ENCODE data around the gene LRMDA.

The LRMDA gene

GRCh38 chr10:75525067-75525466 lies 93.6 kb downstream of the LRMDA start:
- Histone ChIP-seq H3K4me3 (ENCODE audit: low read length) (no peak overlapping the region), H3K27ac (ENCODE audit: low read length) (no peak overlapping the region), H3K36me3 (replicated peaks; ENCODE audit: low read depth, low read length) (no peaks in the 10 kb centered on the region), H3K4me2 (ENCODE audit: low read length) (no peak overlapping the region), H3K79me2 (ENCODE audit: low read length) (no peaks in the 10 kb centered on the region), H3K9me3 (ENCODE audit: insufficient read depth, low read length) (no peaks in the 10 kb centered on the region), H3K9ac (ENCODE audit: low read length) (no peak overlapping the region), H2AFZ (ENCODE audit: low read depth, low read length) (no peak overlapping the region), H3K4me1 (ENCODE audit: low read length) (no peaks in the 10 kb centered on the region), H3K27me3 (ENCODE audit: low read depth, low read length) (no peaks in the 10 kb centered on the region), H4K20me1 (ENCODE audit: insufficient read depth, low read length) (no peaks in the 10 kb centered on the region)
- TF ChIP-seq EZH2phosphoT487 (IDR thresholded peaks at IDR 0.05; ENCODE audit: low read depth) (no peak), CTCF (IDR thresholded peaks at IDR 0.05; ENCODE audit: low read depth, low read length) (no peak)

- Histone ChIP-seq H2AFZ (ENCODE audit: low read depth, low read length) (no peak overlapping the region), H3K36me3 (replicated peaks; ENCODE audit: low read depth, low read length) (no peaks in the 10 kb centered on the region), H3K9ac (ENCODE audit: low read length) (no peak overlapping the region), H3K27ac (ENCODE audit: low read length) (no peak overlapping the region), H3K4me2 (ENCODE audit: low read length) (no peak overlapping the region), H3K4me3 (ENCODE audit: low read length) (no peak overlapping the region), H3K27me3 (ENCODE audit: low read depth, low read length) (no peaks in the 10 kb centered on the region), H3K9me3 (ENCODE audit: insufficient read depth, low read length) (no peaks in the 10 kb centered on the region), H3K79me2 (ENCODE audit: low read length) (no peaks in the 10 kb centered on the region), H4K20me1 (ENCODE audit: insufficient read depth, low read length) (no peaks in the 10 kb centered on the region), H3K4me1 (ENCODE audit: low read length) (no peaks in the 10 kb centered on the region)
- no peak for TF ChIP-seq EZH2phosphoT487 (IDR thresholded peaks at IDR 0.05; ENCODE audit: low read depth)
Observed at GRCh38 chr10:75525646-75526045, 94.2 kb downstream of the LRMDA start.

DNA sequence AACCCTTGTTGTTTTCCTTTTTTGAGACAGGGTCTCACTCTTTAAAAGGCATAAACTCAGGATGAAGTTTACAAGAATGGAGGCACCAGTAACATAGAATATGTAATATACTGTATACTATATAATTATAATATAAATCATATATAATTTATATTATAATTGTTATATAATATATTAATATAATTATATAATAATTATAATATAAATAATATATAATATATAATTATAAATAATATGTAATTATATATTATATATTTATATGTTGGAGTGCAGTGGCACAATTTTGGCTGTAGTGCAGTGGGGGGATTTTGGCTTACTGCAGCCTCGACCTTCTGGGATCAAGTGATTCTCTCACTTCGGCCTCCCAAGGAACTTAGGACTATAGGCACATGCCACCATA lies 96.1 kb downstream of the LRMDA start:
- no peak for TF ChIP-seq CTCF (IDR thresholded peaks at IDR 0.05; ENCODE audit: low read depth, low read length)
- TF ChIP-seq EZH2phosphoT487 (IDR thresholded peaks at IDR 0.05; ENCODE audit: low read depth), result no peak
- Histone ChIP-seq H3K9me3 (ENCODE audit: insufficient read depth, low read length) (no peaks in the 10 kb centered on the region), H2AFZ (ENCODE audit: low read depth, low read length) (no peak overlapping the region), H3K4me2 (ENCODE audit: low read length) (no peak overlapping the region), H3K4me3 (ENCODE audit: low read length) (no peak overlapping the region), H3K27me3 (ENCODE audit: low read depth, low read length) (no peaks in the 10 kb centered on the region), H3K4me1 (ENCODE audit: low read length) (no peaks in the 10 kb centered on the region), H3K27ac (ENCODE audit: low read length) (no peak overlapping the region), H3K36me3 (replicated peaks; ENCODE audit: low read depth, low read length) (no peaks in the 10 kb centered on the region), H4K20me1 (ENCODE audit: insufficient read depth, low read length) (no peaks in the 10 kb centered on the region), H3K79me2 (ENCODE audit: low read length) (no peaks in the 10 kb centered on the region), H3K9ac (ENCODE audit: low read length) (no peak overlapping the region)

DNA sequence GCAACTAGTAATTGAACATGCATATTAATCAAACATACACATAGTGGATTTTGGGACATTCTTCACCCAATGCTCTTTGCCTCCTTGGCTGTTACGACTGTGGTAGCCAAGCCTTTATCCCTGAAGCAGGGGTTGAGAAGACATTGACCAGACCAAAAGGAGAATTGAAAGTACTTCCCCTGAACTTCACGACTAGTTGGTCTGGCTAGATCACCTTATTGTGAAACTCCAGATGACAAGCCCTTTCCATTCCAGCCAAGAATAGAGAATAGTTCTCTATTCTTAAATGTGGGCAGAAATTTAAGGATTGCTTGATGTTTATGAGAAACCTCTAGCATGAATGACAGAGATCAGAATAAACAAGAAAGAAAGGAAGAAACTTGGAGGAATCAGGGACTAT lies 97.0 kb downstream of the LRMDA start:
- no peaks in the 10 kb centered on the region for H3K36me3 ChIP-seq (replicated peaks; ENCODE audit: low read depth, low read length)
- no peak overlapping the region for H3K4me3 ChIP-seq (ENCODE audit: low read length)
- no peaks in the 10 kb centered on the region for H3K4me1 ChIP-seq (ENCODE audit: low read length)
- no peaks in the 10 kb centered on the region for H4K20me1 ChIP-seq (ENCODE audit: insufficient read depth, low read length)
- no peaks in the 10 kb centered on the region for H3K9me3 ChIP-seq (ENCODE audit: insufficient read depth, low read length)
- no peak overlapping the region for H3K9ac ChIP-seq (ENCODE audit: low read length)
- H3K79me2 ChIP-seq (ENCODE audit: low read length), result no peaks in the 10 kb centered on the region
- no peak for TF ChIP-seq CTCF (IDR thresholded peaks at IDR 0.05; ENCODE audit: low read depth, low read length)
- TF ChIP-seq EZH2phosphoT487 (IDR thresholded peaks at IDR 0.05; ENCODE audit: low read depth), result no peak
- no peaks in the 10 kb centered on the region for H3K27me3 ChIP-seq (ENCODE audit: low read depth, low read length)
- H3K4me2 ChIP-seq (ENCODE audit: low read length), result no peak overlapping the region
- no peak overlapping the region for H3K27ac ChIP-seq (ENCODE audit: low read length)
- no peak overlapping the region for H2AFZ ChIP-seq (ENCODE audit: low read depth, low read length)

- no peak for TF ChIP-seq CTCF (IDR thresholded peaks at IDR 0.05; ENCODE audit: low read depth, low read length)
- TF ChIP-seq EZH2phosphoT487 (IDR thresholded peaks at IDR 0.05; ENCODE audit: low read depth), result no peak
- Histone ChIP-seq H3K27me3 (ENCODE audit: low read depth, low read length) (no peaks in the 10 kb centered on the region), H3K79me2 (ENCODE audit: low read length) (no peaks in the 10 kb centered on the region), H3K4me2 (ENCODE audit: low read length) (no peak overlapping the region), H3K27ac (ENCODE audit: low read length) (no peak overlapping the region), H3K9me3 (ENCODE audit: insufficient read depth, low read length) (no peaks in the 10 kb centered on the region), H3K36me3 (replicated peaks; ENCODE audit: low read depth, low read length) (no peaks in the 10 kb centered on the region), H3K4me1 (ENCODE audit: low read length) (no peaks in the 10 kb centered on the region), H2AFZ (ENCODE audit: low read depth, low read length) (no peak overlapping the region), H3K9ac (ENCODE audit: low read length) (no peak overlapping the region), H3K4me3 (ENCODE audit: low read length) (no peak overlapping the region), H4K20me1 (ENCODE audit: insufficient read depth, low read length) (no peaks in the 10 kb centered on the region)
Observed at GRCh38 chr10:75530299-75530698, 98.9 kb downstream of the LRMDA start.

All from OCI-LY3 (cell line).